ENCODE measurements around the gene PODXL. TPM values are rescaled to one million over a fixed set of nuclear protein-coding genes. Genes with fewer than 3 reads are reported as not detected.
A peak's percentile ranks its signal among the peaks of the same experiment; 100 is the strongest.

The PODXL gene
- total and polyA plus RNA-seq, 2 experiments from 2014 or later, result 220 to 727 TPM

DNA sequence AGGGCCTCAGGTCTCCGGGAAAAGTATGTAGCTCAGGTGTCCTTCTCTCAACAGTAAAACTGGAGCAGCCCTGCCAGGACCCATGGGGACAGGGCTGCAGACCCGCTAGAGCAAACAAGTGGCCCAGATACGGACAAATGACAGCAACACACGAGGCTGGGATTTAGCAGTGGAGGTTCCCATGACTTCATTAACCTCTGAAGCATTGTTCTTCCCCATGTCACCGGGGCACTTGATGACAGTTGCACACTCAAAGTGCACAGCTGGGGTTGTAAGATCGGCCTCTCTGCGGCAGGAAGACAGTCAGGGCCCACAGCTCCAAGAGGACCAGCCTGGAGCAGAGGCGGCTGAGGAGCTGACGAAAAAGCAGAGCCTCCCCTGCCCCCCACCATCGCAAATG, 12.5 kb upstream of the PODXL start:
- no peak overlapping the region for H3K4me3 Mint-ChIP-seq
- Histone ChIP-seq H3K4me1 (ENCODE audit: insufficient read depth) (peaks cover 13% of the 10 kb centered on the region), H3K36me3 (ENCODE audit: insufficient read depth) (no peaks in the 10 kb centered on the region), H3K4me2 (no peak overlapping the region), H3K27me3 (ENCODE audit: insufficient read depth) (no peaks in the 10 kb centered on the region), H3K9me2 (ENCODE audit: insufficient read depth) (no peaks in the 10 kb centered on the region), H3K27ac (ENCODE audit: low read depth) (no peak overlapping the region), H4K20me1 (replicated peaks; ENCODE audit: insufficient read depth) (no peaks in the 10 kb centered on the region), H2AFZ (no peak overlapping the region), H3K4me3 (no peak overlapping the region), H3F3A (replicated peaks; ENCODE audit: low read depth) (no peaks in the 10 kb centered on the region), H3K79me2 (replicated peaks; ENCODE audit: insufficient read depth) (no peaks in the 10 kb centered on the region; the same call in 1 of the 2 replicates)
- H3K9me3 Mint-ChIP-seq, result no peaks in the 10 kb centered on the region; the same call in 2 of the 3 replicates
- DNase-seq (ENCODE audit: low spot score), result no peak
- TF ChIP-seq, protein P1, sequence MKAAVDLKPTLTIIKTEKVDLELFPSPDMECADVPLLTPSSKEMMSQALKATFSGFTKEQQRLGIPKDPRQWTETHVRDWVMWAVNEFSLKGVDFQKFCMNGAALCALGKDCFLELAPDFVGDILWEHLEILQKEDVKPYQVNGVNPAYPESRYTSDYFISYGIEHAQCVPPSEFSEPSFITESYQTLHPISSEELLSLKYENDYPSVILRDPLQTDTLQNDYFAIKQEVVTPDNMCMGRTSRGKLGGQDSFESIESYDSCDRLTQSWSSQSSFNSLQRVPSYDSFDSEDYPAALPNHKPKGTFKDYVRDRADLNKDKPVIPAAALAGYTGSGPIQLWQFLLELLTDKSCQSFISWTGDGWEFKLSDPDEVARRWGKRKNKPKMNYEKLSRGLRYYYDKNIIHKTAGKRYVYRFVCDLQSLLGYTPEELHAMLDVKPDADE (IDR thresholded peaks at IDR 0.05), result no peak
- TF ChIP-seq POLR2AphosphoS5 (IDR thresholded peaks at IDR 0.05; ENCODE audit: low read depth), result no peak
- no peak for TF ChIP-seq ZNF114 (CRISPR knock-in tag; IDR thresholded peaks at IDR 0.05)
- no peak for TF ChIP-seq EZH2 (IDR thresholded peaks at IDR 0.05; ENCODE audit: low read depth, unreplicated experiment)
- TF ChIP-seq, protein P2, sequence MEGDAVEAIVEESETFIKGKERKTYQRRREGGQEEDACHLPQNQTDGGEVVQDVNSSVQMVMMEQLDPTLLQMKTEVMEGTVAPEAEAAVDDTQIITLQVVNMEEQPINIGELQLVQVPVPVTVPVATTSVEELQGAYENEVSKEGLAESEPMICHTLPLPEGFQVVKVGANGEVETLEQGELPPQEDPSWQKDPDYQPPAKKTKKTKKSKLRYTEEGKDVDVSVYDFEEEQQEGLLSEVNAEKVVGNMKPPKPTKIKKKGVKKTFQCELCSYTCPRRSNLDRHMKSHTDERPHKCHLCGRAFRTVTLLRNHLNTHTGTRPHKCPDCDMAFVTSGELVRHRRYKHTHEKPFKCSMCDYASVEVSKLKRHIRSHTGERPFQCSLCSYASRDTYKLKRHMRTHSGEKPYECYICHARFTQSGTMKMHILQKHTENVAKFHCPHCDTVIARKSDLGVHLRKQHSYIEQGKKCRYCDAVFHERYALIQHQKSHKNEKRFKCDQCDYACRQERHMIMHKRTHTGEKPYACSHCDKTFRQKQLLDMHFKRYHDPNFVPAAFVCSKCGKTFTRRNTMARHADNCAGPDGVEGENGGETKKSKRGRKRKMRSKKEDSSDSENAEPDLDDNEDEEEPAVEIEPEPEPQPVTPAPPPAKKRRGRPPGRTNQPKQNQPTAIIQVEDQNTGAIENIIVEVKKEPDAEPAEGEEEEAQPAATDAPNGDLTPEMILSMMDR (conservative IDR thresholded peaks at IDR 0.05; ENCODE audit: low read depth in 2 of 2), result no peak
- TF ChIP-seq NANOG (IDR thresholded peaks at IDR 0.05; ENCODE audit: borderline replicate concordance), result no peak
- TF ChIP-seq, protein P3, sequence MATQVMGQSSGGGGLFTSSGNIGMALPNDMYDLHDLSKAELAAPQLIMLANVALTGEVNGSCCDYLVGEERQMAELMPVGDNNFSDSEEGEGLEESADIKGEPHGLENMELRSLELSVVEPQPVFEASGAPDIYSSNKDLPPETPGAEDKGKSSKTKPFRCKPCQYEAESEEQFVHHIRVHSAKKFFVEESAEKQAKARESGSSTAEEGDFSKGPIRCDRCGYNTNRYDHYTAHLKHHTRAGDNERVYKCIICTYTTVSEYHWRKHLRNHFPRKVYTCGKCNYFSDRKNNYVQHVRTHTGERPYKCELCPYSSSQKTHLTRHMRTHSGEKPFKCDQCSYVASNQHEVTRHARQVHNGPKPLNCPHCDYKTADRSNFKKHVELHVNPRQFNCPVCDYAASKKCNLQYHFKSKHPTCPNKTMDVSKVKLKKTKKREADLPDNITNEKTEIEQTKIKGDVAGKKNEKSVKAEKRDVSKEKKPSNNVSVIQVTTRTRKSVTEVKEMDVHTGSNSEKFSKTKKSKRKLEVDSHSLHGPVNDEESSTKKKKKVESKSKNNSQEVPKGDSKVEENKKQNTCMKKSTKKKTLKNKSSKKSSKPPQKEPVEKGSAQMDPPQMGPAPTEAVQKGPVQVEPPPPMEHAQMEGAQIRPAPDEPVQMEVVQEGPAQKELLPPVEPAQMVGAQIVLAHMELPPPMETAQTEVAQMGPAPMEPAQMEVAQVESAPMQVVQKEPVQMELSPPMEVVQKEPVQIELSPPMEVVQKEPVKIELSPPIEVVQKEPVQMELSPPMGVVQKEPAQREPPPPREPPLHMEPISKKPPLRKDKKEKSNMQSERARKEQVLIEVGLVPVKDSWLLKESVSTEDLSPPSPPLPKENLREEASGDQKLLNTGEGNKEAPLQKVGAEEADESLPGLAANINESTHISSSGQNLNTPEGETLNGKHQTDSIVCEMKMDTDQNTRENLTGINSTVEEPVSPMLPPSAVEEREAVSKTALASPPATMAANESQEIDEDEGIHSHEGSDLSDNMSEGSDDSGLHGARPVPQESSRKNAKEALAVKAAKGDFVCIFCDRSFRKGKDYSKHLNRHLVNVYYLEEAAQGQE (IDR thresholded peaks at IDR 0.05; ENCODE audit: unreplicated experiment), result no peak
- no peak for TF ChIP-seq EZH2phosphoT487 (IDR thresholded peaks at IDR 0.05; ENCODE audit: unreplicated experiment)
- no peak for TF ChIP-seq STAT1 (IDR thresholded peaks at IDR 0.05; ENCODE audit: unreplicated experiment)
- TF ChIP-seq CREB1 (CRISPR knock-in tag; IDR thresholded peaks at IDR 0.05; ENCODE audit: low read depth), result no peak
- no peak for TF ChIP-seq ZNF331 (CRISPR knock-in tag; IDR thresholded peaks at IDR 0.05; ENCODE audit: low read depth)
- TF ChIP-seq, protein P4, sequence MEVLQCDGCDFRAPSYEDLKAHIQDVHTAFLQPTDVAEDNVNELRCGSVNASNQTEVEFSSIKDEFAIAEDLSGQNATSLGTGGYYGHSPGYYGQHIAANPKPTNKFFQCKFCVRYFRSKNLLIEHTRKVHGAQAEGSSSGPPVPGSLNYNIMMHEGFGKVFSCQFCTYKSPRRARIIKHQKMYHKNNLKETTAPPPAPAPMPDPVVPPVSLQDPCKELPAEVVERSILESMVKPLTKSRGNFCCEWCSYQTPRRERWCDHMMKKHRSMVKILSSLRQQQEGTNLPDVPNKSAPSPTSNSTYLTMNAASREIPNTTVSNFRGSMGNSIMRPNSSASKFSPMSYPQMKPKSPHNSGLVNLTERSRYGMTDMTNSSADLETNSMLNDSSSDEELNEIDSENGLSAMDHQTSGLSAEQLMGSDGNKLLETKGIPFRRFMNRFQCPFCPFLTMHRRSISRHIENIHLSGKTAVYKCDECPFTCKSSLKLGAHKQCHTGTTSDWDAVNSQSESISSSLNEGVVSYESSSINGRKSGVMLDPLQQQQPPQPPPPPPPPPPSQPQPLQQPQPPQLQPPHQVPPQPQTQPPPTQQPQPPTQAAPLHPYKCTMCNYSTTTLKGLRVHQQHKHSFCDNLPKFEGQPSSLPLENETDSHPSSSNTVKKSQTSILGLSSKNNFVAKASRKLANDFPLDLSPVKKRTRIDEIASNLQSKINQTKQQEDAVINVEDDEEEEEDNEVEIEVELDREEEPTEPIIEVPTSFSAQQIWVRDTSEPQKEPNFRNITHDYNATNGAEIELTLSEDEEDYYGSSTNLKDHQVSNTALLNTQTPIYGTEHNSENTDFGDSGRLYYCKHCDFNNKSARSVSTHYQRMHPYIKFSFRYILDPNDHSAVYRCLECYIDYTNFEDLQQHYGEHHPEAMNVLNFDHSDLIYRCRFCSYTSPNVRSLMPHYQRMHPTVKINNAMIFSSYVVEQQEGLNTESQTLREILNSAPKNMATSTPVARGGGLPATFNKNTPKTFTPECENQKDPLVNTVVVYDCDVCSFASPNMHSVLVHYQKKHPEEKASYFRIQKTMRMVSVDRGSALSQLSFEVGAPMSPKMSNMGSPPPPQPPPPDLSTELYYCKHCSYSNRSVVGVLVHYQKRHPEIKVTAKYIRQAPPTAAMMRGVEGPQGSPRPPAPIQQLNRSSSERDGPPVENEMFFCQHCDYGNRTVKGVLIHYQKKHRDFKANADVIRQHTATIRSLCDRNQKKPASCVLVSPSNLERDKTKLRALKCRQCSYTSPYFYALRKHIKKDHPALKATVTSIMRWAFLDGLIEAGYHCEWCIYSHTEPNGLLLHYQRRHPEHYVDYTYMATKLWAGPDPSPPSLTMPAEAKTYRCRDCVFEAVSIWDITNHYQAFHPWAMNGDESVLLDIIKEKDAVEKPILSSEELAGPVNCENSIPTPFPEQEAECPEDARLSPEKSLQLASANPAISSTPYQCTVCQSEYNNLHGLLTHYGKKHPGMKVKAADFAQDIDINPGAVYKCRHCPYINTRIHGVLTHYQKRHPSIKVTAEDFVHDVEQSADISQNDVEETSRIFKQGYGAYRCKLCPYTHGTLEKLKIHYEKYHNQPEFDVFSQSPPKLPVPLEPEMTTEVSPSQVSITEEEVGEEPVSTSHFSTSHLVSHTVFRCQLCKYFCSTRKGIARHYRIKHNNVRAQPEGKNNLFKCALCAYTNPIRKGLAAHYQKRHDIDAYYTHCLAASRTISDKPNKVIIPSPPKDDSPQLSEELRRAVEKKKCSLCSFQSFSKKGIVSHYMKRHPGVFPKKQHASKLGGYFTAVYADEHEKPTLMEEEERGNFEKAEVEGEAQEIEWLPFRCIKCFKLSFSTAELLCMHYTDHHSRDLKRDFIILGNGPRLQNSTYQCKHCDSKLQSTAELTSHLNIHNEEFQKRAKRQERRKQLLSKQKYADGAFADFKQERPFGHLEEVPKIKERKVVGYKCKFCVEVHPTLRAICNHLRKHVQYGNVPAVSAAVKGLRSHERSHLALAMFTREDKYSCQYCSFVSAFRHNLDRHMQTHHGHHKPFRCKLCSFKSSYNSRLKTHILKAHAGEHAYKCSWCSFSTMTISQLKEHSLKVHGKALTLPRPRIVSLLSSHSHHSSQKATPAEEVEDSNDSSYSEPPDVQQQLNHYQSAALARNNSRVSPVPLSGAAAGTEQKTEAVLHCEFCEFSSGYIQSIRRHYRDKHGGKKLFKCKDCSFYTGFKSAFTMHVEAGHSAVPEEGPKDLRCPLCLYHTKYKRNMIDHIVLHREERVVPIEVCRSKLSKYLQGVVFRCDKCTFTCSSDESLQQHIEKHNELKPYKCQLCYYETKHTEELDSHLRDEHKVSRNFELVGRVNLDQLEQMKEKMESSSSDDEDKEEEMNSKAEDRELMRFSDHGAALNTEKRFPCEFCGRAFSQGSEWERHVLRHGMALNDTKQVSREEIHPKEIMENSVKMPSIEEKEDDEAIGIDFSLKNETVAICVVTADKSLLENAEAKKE (CRISPR knock-in tag; IDR thresholded peaks at IDR 0.05), result no peak
- no peak for TF ChIP-seq JUNB (IDR thresholded peaks at IDR 0.05; ENCODE audit: unreplicated experiment)
- H3K36me3 Mint-ChIP-seq (ENCODE audit: low read depth), result no peaks in the 10 kb centered on the region
- peaks cover 7% of the 10 kb centered on the region for H3K27me3 Mint-ChIP-seq (ENCODE audit: insufficient read depth, low read depth, poor library complexity)
- H3K4me1 Mint-ChIP-seq, result peaks cover 24% of the 10 kb centered on the region
- peak; percentile 31; the same call in 1 of the 3 replicates for ATAC-seq
- H3K27ac Mint-ChIP-seq, result no peak overlapping the region
